MM.1S (cell line): ENCODE results near the gene SEMA4A.

ENCODE experiments used
- EZH2 ChIP-seq: fragments of 300-600 bp; sonication (generic); optimal IDR thresholded peaks from 2 replicates; pipeline ENCODE3; 2017; ENCODE audit warnings: low read depth, mild to moderate bottlenecking, antibody characterized with exemption, low read length, mixed read lengths
- EZH2phosphoT487 ChIP-seq: fragments of 300-600 bp; sonication (generic); IDR thresholded peaks from 2 replicates; pipeline ENCODE4 v1.6.1; 2018; ENCODE audit warnings: antibody characterized with exemption, low read length
- TF ChIP-seq, protein P1 (sequence below): fragments of 300-600 bp; sonication (generic); IDR thresholded peaks from 2 replicates; pipeline ENCODE4 v1.5.1; 2016; ENCODE audit warnings: antibody characterized with exemption, low read length, mixed read lengths

DNA sequence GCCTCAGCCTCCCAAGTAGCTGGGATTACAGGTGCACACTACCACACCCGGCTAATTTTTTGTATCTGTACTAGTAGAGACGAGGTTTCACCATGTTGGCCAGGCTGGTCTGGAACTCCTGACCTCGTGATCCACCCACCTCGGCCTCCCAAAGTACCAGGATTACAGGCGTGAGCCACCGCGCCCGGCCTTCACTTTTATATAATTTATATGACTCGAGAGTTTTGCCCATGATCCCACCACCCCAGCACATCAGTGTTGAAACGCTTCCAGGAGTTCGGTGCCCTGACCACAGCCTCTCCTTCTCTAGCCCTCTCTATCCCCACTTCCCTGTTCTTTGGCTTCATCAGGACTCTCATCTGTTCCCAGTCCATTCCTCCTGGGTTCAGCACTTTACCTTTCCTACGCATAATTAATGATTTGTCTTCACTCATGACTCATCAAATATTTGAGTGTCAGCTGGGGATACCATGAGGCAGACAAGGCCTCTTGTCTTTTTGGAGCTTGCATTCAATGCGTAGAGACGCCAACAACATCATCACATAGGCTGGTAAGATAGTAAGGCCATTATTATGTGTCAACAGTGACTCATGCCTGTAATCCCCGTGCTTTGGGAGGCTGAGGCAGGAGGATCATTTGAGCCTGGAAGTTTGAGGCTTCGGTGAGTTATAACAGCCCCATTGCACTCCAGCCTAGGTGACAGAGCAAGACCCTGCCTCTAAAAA is 60.8 kb downstream of the SEMA4A start:
- TF ChIP-seq, protein P1, sequence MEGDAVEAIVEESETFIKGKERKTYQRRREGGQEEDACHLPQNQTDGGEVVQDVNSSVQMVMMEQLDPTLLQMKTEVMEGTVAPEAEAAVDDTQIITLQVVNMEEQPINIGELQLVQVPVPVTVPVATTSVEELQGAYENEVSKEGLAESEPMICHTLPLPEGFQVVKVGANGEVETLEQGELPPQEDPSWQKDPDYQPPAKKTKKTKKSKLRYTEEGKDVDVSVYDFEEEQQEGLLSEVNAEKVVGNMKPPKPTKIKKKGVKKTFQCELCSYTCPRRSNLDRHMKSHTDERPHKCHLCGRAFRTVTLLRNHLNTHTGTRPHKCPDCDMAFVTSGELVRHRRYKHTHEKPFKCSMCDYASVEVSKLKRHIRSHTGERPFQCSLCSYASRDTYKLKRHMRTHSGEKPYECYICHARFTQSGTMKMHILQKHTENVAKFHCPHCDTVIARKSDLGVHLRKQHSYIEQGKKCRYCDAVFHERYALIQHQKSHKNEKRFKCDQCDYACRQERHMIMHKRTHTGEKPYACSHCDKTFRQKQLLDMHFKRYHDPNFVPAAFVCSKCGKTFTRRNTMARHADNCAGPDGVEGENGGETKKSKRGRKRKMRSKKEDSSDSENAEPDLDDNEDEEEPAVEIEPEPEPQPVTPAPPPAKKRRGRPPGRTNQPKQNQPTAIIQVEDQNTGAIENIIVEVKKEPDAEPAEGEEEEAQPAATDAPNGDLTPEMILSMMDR, result no peak
- no peak for TF ChIP-seq EZH2phosphoT487
- TF ChIP-seq EZH2, result no peak
